Breast epithelium (tissue), 3 donors: ENCODE data around the gene VPS35.

Experiments
- CTCF ChIP-seq, 3 donors: fragments of 450-650 bp; IDR thresholded peaks; one replicate each; pipeline ENCODE4 v1.5.1; 2016 to 2017; ENCODE audit warnings: antibody characterized with exemption in 3 of 3, mild to moderate bottlenecking in 3 of 3, moderate library complexity in 3 of 3
- POLR2A ChIP-seq: fragments of 450-650 bp; IDR thresholded peaks from one replicate; pipeline ENCODE4 v1.6.1; 2016; ENCODE audit warnings: antibody characterized with exemption, mild to moderate bottlenecking, moderate library complexity

DNA sequence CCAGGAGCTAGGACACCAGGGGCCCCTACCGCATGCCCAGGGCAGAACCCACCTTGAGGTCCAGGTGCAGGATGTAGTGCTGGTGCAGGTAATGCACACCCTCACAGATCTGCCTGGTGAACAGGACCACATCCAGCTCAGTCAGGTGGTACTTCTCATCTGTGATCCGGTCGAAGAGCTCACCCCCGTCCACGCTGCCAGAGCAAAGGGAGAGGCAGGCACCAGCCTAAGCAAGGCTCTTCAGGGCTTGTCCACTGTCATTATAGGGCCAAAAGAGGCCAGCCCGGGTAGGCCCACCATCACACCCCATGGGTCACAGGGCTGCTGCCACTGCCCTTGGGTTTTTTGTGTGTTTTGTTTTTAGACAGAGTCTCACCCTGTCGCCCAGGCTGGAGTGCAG, 38.2 kb upstream of the VPS35 start:
- TF ChIP-seq CTCF (IDR thresholded peaks at IDR 0.05), result no peak
- TF ChIP-seq POLR2A, result no peak
